GM18867 (cell line): ENCODE results near the gene PGS1.
"Not testable (repeated sequence)": the region's sequence is repeated elsewhere in the genome, so short reads cannot be mapped to it uniquely, and the experiment has no call there.

Experiments used
- ATAC-seq: cut with Tn5 transposase; IDR thresholded peaks from one replicate; pipeline ENCODE4 v1.9.1; 2021; ENCODE audit warnings: mild to moderate bottlenecking, moderate library complexity; ENCODE audit not compliant: unreplicated experiment

The PGS1 gene

GRCh38 chr17:78378225-78379130 is at the start of gene PGS1:
Gene PGS1, plus strand, starts transcription at chr17:78378649. Its CDS starts 17 bp downstream, at chr17:78378666.
- peak; percentile 57 for ATAC-seq

- ATAC-seq, result no peak
Observed at GRCh38 chr17:78329263-78330059, 49.0 kb upstream of the PGS1 start.

GRCh38 chr17:78330570-78331224 is 47.8 kb upstream of the PGS1 start:
- ATAC-seq, result no peak

- not testable (repeated sequence) for ATAC-seq
Observed at GRCh38 chr17:78331355-78331754, 47.1 kb upstream of the PGS1 start.

GRCh38 chr17:78332991-78333390 is 45.5 kb upstream of the PGS1 start:
- ATAC-seq, result no peak

GRCh38 chr17:78335209-78335608 is 43.2 kb upstream of the PGS1 start:
- ATAC-seq, result no peak

- ATAC-seq, result no peak
Observed at GRCh38 chr17:78337244-78338109, 41.0 kb upstream of the PGS1 start.

GRCh38 chr17:78338486-78339259 is 39.8 kb upstream of the PGS1 start:
- no peak for ATAC-seq

- no peak for ATAC-seq
Observed at GRCh38 chr17:78340183-78340955, 38.1 kb upstream of the PGS1 start.

- ATAC-seq, result no peak
Observed at GRCh38 chr17:78341559-78342448, 36.6 kb upstream of the PGS1 start.

GRCh38 chr17:78342449-78343186 is 35.8 kb upstream of the PGS1 start:
- no peak for ATAC-seq

GRCh38 chr17:78343187-78343542 is 35.3 kb upstream of the PGS1 start:
- no peak for ATAC-seq

- no peak for ATAC-seq
Observed at GRCh38 chr17:78343543-78344201, 34.8 kb upstream of the PGS1 start.

- ATAC-seq, result no peak
Observed at GRCh38 chr17:78344666-78345065, 33.8 kb upstream of the PGS1 start.

- ATAC-seq, result no peak
Observed at GRCh38 chr17:78345172-78345571, 33.3 kb upstream of the PGS1 start.

- ATAC-seq, result no peak
Observed at GRCh38 chr17:78345791-78346494, 32.5 kb upstream of the PGS1 start.
